ENCODE data around the gene TRIM37.

The TRIM37 gene

DNA sequence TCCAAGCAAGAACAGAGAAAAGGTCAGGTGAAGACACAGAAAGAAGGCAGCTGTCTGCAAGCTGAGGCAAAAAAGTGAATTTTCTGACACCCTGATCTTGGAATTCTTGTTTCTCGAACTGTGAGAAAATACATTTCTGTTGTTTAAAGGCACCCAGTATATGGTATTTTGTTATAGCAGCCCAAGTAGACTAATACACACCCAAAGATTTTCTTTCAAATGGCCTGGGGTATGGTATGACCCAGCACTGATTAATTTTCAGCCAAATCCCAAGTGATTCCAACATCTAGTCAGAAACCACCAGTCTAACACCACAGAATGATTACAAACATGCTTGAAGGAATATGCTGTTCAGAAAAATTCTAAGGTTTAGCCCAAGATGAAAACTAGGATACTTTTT lies 36.8 kb downstream of the TRIM37 start:
- TF ChIP-seq, protein P1, sequence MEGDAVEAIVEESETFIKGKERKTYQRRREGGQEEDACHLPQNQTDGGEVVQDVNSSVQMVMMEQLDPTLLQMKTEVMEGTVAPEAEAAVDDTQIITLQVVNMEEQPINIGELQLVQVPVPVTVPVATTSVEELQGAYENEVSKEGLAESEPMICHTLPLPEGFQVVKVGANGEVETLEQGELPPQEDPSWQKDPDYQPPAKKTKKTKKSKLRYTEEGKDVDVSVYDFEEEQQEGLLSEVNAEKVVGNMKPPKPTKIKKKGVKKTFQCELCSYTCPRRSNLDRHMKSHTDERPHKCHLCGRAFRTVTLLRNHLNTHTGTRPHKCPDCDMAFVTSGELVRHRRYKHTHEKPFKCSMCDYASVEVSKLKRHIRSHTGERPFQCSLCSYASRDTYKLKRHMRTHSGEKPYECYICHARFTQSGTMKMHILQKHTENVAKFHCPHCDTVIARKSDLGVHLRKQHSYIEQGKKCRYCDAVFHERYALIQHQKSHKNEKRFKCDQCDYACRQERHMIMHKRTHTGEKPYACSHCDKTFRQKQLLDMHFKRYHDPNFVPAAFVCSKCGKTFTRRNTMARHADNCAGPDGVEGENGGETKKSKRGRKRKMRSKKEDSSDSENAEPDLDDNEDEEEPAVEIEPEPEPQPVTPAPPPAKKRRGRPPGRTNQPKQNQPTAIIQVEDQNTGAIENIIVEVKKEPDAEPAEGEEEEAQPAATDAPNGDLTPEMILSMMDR (IDR thresholded peaks at IDR 0.05; ENCODE audit: insufficient read depth, low read depth, low read length, missing control alignments): no peak
- DNase-seq (ENCODE audit: low read depth): no peak
- no peak overlapping the region for H3K4me3 ChIP-seq (ENCODE audit: low read depth, low read length)

DNA sequence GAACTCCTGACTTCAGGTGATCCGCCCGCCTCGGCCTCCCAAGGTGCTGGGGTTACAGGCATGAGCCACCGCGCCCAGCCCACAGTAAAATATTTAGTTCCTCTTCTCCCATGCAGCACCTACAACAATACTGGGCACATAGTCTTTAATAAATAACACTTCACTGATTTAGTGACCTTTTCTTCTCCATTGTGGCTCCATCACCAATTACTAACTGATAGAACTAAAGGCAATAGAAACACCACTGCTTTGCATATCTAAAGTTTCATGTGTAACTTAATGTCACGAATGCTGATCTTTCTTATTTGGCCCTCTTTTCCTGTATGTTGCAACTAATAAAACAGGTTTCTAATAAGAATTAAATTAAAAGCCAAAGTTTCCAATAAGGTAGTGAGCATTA lies 38.9 kb downstream of the TRIM37 start:
- peak; percentile 4 for DNase-seq (ENCODE audit: low read depth)
- TF ChIP-seq, protein P1 (IDR thresholded peaks at IDR 0.05; ENCODE audit: insufficient read depth, low read depth, low read length, missing control alignments): no peak
- no peak overlapping the region for H3K4me3 ChIP-seq (ENCODE audit: low read depth, low read length)

DNA sequence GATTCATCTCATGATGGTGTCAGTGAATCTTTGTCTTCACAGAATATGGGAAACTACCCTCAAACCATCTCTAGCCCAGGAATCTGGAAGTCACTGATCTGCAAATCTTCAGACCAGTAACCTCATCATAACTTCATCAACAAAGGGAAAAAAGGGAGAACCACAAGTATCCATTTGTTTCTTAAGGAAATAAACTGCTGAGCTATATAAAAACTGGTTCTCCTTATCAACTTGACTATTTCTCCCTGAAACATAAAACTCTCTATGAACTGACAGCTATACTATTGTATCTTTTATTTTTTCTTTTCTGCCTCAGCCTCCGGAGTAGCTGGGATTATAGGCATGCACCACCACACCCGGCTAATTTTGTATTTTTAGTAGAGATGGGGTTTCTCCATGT lies 39.3 kb downstream of the TRIM37 start:
- no peak overlapping the region for H3K4me3 ChIP-seq (ENCODE audit: low read depth, low read length)
- TF ChIP-seq, protein P1 (IDR thresholded peaks at IDR 0.05; ENCODE audit: insufficient read depth, low read depth, low read length, missing control alignments): no peak
- no peak for DNase-seq (ENCODE audit: low read depth)

DNA sequence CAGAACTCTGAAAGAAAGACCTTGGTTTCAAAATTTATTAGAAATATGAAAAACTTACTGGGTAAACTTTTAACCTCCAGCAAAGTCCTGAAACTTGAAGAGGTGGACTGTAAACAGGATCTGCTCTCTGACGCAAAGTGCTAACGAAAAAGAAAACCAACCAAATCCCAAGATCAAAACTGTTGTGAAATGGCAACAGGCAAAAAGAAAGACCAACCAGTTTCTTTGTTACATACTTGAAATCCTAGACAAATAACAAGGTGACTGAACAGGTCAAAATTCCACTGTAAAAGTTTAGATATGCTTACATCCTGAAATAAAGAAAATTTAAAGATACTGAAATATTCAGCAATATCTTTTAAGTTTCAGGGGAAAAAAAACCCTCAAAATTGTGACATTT lies 44.2 kb downstream of the TRIM37 start:
- TF ChIP-seq, protein P1 (IDR thresholded peaks at IDR 0.05; ENCODE audit: insufficient read depth, low read depth, low read length, missing control alignments): no peak
- DNase-seq (ENCODE audit: low read depth): peak; percentile 7
- H3K4me3 ChIP-seq (ENCODE audit: low read depth, low read length): no peak overlapping the region

DNA sequence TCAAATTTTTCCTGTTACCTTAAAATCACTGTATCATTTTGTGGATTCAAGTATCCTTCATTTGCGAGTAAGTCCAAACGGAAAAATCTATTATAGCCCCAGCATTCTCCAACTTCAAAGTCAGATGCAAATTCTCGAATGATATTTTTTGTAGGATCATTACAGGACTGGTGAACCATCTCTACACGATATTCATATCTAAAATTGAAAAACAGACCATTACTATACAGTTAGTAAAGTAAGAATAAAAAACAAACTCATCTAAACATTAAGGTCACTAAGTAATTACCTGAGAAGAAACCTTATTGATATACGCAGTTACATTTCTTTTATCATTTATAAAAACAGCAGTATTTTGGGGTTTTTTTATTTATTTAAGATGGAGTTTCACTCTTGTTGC lies 49.8 kb downstream of the TRIM37 start:
- no peak for DNase-seq (ENCODE audit: low read depth)
- H3K4me3 ChIP-seq (ENCODE audit: low read depth, low read length): no peak overlapping the region
- TF ChIP-seq, protein P1 (IDR thresholded peaks at IDR 0.05; ENCODE audit: insufficient read depth, low read depth, low read length, missing control alignments): no peak

DNA sequence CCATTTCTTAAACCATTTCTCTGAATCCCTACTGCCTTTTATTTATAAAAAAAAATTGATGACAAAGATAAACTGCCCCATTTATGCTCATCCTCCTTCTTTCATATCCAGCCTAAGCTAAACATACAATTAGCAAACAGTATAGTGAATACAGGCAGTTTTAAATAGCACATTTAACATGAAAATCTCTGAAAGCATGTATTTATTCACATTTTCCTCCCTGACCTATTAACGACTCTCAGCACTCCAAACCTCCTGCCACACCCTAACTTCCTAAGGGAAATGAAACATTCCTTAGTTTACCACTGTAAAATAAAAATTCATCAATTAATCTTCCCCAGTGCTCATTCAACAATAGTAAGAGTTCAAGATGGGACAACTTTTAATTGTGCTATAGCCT lies 56.9 kb downstream of the TRIM37 start:
- DNase-seq (ENCODE audit: low read depth): no peak
- H3K4me3 ChIP-seq (ENCODE audit: low read depth, low read length): no peak overlapping the region
- TF ChIP-seq, protein P1 (IDR thresholded peaks at IDR 0.05; ENCODE audit: insufficient read depth, low read depth, low read length, missing control alignments): no peak

DNA sequence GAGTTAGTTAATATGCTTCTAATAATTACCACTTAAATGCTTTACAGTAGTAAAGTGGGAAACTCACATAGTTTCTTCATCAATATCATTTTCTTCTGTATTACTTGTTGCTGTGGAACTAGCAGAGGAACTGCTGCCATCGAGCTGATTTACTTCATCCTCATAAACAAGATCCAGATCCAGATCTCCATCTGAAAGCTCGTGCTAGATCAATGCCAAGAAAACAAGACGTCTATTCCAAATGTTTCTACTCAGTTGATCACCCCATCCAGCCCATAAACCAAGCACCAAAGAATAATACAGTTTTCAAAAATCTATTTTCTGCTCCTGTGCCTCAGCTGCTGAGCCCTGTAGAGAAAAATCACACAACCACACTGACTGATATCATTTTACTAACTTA lies 59.1 kb downstream of the TRIM37 start:
- TF ChIP-seq, protein P1 (IDR thresholded peaks at IDR 0.05; ENCODE audit: insufficient read depth, low read depth, low read length, missing control alignments): no peak

More for the DNA sequence above, 59.1 kb downstream of the TRIM37 start:
- no peak for DNase-seq (ENCODE audit: low read depth)
- no peak overlapping the region for H3K4me3 ChIP-seq (ENCODE audit: low read depth, low read length)
